Small intestine (tissue), 7 donors: ENCODE results near the gene EGFL8. TPM values are rescaled to one million over a fixed set of nuclear protein-coding genes. Genes with fewer than 3 reads are reported as not detected.
"Not testable (repeated sequence)": the region's sequence is repeated elsewhere in the genome, so short reads cannot be mapped to it uniquely, and the experiment has no call there.

Experiments
- DNase-seq, 2 donors: peaks; one replicate each; pipeline versions ENCODE4 v3.0.0 to v3.0.0-alpha.2; 2013
- FAIRE-seq: peaks from 2 replicates; lab custom pipeline; 2012; peaks lifted over from hg19 to GRCh38; lab: Jason Lieb, UNC
- H3K27ac ChIP-seq, 3 donors: one replicate each; pipeline ENCODE4 v1.5.1; 2013; ENCODE audit warnings: low read length in 2 of 3, mild to moderate bottlenecking in 2 of 3, control low read depth in 1 of 3, inconsistent platforms in 1 of 3, low read depth in 1 of 3, moderate library complexity in 1 of 3
- H3K27me3 ChIP-seq, 3 donors: one replicate each; pipeline ENCODE4 v1.6.1; 2013; ENCODE audit warnings: low read length in 3 of 3, inconsistent platforms in 1 of 3; ENCODE audit not compliant: control insufficient read depth in 3 of 3, insufficient read depth in 3 of 3
- H3K36me3 ChIP-seq, 3 donors: one replicate each; pipeline ENCODE4 v1.6.1; 2013; ENCODE audit warnings: low read length in 3 of 3, inconsistent platforms in 1 of 3, low read depth in 1 of 3, mild to moderate bottlenecking in 1 of 3, moderate library complexity in 1 of 3; ENCODE audit not compliant: control insufficient read depth in 3 of 3, insufficient read depth in 2 of 3
- H3K4me1 ChIP-seq, 3 donors: one replicate each; pipeline ENCODE4 v1.6.1; 2013; ENCODE audit warnings: low read length in 2 of 3, inconsistent platforms in 1 of 3, low read depth in 1 of 3, mild to moderate bottlenecking in 1 of 3, moderate library complexity in 1 of 3; ENCODE audit not compliant: control insufficient read depth in 3 of 3, insufficient read depth in 2 of 3
- H3K4me3 ChIP-seq, 3 donors: one replicate each; pipeline ENCODE4 v1.5.1; 2013; ENCODE audit warnings: low read length in 3 of 3, control low read depth in 1 of 3, inconsistent platforms in 1 of 3, low read depth in 1 of 3, mild to moderate bottlenecking in 1 of 3, moderate library complexity in 1 of 3
- H3K9me3 ChIP-seq, 2 donors: one replicate each; pipeline ENCODE4 v1.6.1; 2013; ENCODE audit warnings: low read depth in 1 of 2, low read length in 1 of 2; ENCODE audit not compliant: control insufficient read depth in 2 of 2, insufficient read depth in 1 of 2
- WGBS, 3 donors: extraction: QIAGEN DNeasy Blood & Tissue Kit; methylation state at CpG; one replicate each; pipeline ENCODE4 v1.1.7; 2013; 5-methylcytosine and 5-hydroxymethylcytosine counted together
- polyA plus RNA-seq, 4 donors: library from polyadenylated mRNA; stranded (reverse) in 3 of 4; unstranded in 1 of 4; fragments of 200-250 nt in 3 of 4; fragments of 120-200 nt in 1 of 4; gene quantifications; one replicate each; pipeline versions ENCODE4 v1.2.1 to v1.2.3, GENCODE V29; 2013
- donor health status: healthy with polysubstance abuse.
- donor health status: control.
- donor health status: control.
- donor health status: Bipolar disorder and iron deficiency.
- donor health status: healthy.

Gene EGFL8
- polyA plus RNA-seq, 4 donors, result 7.8 to 21.9 (median 12.8) TPM

DNA sequence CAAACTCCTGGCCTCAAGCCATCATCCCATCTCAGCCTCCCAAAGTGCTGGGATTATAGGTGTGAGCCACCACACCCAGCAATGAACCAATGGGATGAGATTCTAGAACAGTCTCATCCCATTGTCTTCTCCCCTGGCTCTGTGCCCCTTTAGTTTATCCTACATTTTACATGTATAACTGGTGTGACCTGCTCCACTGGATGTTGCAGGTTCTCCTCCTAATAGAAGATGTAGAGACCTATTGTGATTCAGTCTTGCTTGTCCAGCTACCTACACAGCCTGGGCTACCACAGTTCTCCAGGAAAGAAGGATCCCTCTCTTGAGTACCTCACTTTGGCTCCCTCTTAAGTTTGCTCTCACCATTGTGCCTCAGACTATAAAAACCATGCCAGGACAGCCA lies 32.3 kb upstream of the EGFL8 start:
- H3K36me3 ChIP-seq, result peaks cover 0 to 2% (median 0%) of the 10 kb centered on the region in 3 donors
- H3K27ac ChIP-seq, result no peak overlapping the region
- FAIRE-seq, result no peak
- DNase-seq, result no peak
- no peak overlapping the region for H3K4me3 ChIP-seq
- no peaks in the 10 kb centered on the region for H3K27me3 ChIP-seq
- H3K4me1 ChIP-seq, result peaks cover 7 to 17% (median 9%) of the 10 kb centered on the region in 3 donors
- H3K9me3 ChIP-seq, result peaks cover 0 to 4% of the 10 kb centered on the region in 2 donors

- H3K9me3 ChIP-seq, result peaks cover 0 to 4% of the 10 kb centered on the region in 2 donors
- H3K27me3 ChIP-seq, result no peaks in the 10 kb centered on the region
- no peaks in the 10 kb centered on the region for H3K36me3 ChIP-seq
- WGBS, 3 donors, result 82 to 83% (median 83%) methylated on average over 4 of the region's 4 CpGs
- no peak for FAIRE-seq
- no peak for DNase-seq
- no peak overlapping the region for H3K27ac ChIP-seq
- peaks cover 7 to 8% (median 7%) of the 10 kb centered on the region in 3 donors for H3K4me1 ChIP-seq
- no peak overlapping the region for H3K4me3 ChIP-seq
Measured at GRCh38 chr6:32133786-32134185, 30.6 kb upstream of the EGFL8 start.

- FAIRE-seq, result no peak
- Histone ChIP-seq H3K27ac (no peak overlapping the region), H3K9me3 (no peaks in the 10 kb centered on the region), H3K4me3 (no peak overlapping the region), H3K27me3 (no peaks in the 10 kb centered on the region), H3K4me1 (peaks cover 0 to 18% (median 0%) of the 10 kb centered on the region in 3 donors), H3K36me3 (no peaks in the 10 kb centered on the region)
- no peak for DNase-seq
Measured at GRCh38 chr6:32137454-32137853, 26.9 kb upstream of the EGFL8 start.

GRCh38 chr6:32139590-32139989 lies 24.8 kb upstream of the EGFL8 start:
- DNase-seq (no peak), FAIRE-seq (no peak)
- H3K27me3 ChIP-seq, result no peaks in the 10 kb centered on the region
- no peaks in the 10 kb centered on the region for H3K36me3 ChIP-seq
- H3K4me3 ChIP-seq, result no peak overlapping the region
- no peak overlapping the region for H3K27ac ChIP-seq
- 67 to 84% (median 84%) methylated on average over 5 of the region's 5 CpGs for WGBS, 3 donors
- no peaks in the 10 kb centered on the region for H3K9me3 ChIP-seq
- H3K4me1 ChIP-seq, result peaks cover 0 to 23% (median 0%) of the 10 kb centered on the region in 3 donors

GRCh38 chr6:32140420-32141046 lies 23.9 kb upstream of the EGFL8 start:
- peak overlapping the region in 1 of 3 donors; percentile 36 for H3K27ac ChIP-seq
- H3K4me3 ChIP-seq, result no peak overlapping the region
- H3K36me3 ChIP-seq, result no peaks in the 10 kb centered on the region
- WGBS, 3 donors, result 20 to 54% (median 42%) methylated on average over 5 of the region's 5 CpGs
- H3K27me3 ChIP-seq, result peaks cover 0 to under 1% (median 0%) of the 10 kb centered on the region in 3 donors
- peaks cover 0 to 23% (median 0%) of the 10 kb centered on the region in 3 donors for H3K4me1 ChIP-seq
- DNase-seq (peak in 1 of 2 donors; percentile 21), FAIRE-seq (no peak)
- no peaks in the 10 kb centered on the region for H3K9me3 ChIP-seq

DNA sequence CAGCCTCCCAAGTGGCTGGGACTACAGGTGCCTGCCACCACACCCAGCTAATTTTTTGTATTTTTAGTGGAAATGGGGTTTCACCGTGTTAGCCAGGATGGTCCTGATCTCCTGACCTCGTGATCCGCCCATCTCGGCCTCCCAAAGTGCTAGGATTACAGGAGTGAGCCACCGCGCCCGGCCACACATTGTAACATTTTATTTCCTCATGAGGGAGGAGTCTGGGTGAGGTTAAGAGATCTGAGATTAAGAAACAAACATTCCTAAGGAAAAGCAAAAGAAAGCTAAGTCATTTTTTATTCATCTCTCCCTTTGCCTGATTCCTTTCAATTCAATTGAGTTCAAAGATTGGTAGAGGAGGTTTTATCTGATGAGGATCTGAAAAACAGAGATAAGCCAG lies 20.2 kb upstream of the EGFL8 start:
- H3K4me3 ChIP-seq, H3K36me3 ChIP-seq, H3K9me3 ChIP-seq, H3K27ac ChIP-seq, FAIRE-seq: not testable (repeated sequence)
- 20 to 69% (median 44%) methylated on average over 7 of the region's 7 CpGs for WGBS, 3 donors
- Histone ChIP-seq H3K27me3 (peaks cover 0 to 12% (median 0%) of the 10 kb centered on the region in 3 donors), H3K4me1 (peaks cover 0 to 34% (median 0%) of the 10 kb centered on the region in 3 donors)
- peak; percentile 49 to 63 for DNase-seq

DNA sequence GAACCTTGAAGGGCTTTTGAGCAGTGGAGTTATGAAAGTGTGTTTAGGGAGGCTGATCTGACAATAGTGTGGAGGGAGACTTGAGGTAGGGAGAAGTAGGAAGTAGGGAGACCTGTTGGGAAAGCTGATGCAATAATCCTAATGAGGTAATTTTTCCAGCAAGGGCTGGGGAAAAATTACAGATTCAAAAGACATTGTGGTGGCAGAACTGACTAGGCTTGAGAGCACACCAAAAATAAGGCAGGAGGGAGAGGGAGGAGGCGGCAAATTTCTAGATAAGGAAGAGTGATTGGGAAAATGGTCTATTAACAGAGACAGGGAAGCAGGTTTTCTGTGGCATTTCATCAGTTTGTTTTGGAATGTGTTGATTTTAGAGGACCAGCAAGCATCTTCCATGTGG lies 18.1 kb upstream of the EGFL8 start:
- no peak overlapping the region for H3K4me3 ChIP-seq
- DNase-seq (peak in 1 of 2 donors; percentile 26), FAIRE-seq (no peak)
- peaks cover 0 to 29% (median 0%) of the 10 kb centered on the region in 3 donors for H3K4me1 ChIP-seq
- no peaks in the 10 kb centered on the region for H3K9me3 ChIP-seq
- peaks cover 0 to 19% (median 2%) of the 10 kb centered on the region in 3 donors for H3K27me3 ChIP-seq
- H3K36me3 ChIP-seq, result peaks cover 0 to 5% (median 0%) of the 10 kb centered on the region in 3 donors
- 83 to 86% (median 85%) methylated on average over 1 of the region's 1 CpG for WGBS, 3 donors
- no peak overlapping the region for H3K27ac ChIP-seq

- Histone ChIP-seq H3K4me1 (peaks cover 0 to 30% (median 0%) of the 10 kb centered on the region in 3 donors), H3K4me3 (no peak overlapping the region), H3K9me3 (no peaks in the 10 kb centered on the region), H3K27me3 (peaks cover 0 to 19% (median 2%) of the 10 kb centered on the region in 3 donors), H3K27ac (no peak overlapping the region), H3K36me3 (peaks cover 0 to 5% (median 0%) of the 10 kb centered on the region in 3 donors)
- FAIRE-seq (no peak), DNase-seq (no peak)
- whole genome bisulfite sequencing, 3 donors, result 57 to 66% (median 66%) methylated on average over 4 of the region's 4 CpGs
Measured at GRCh38 chr6:32146687-32147086, 17.7 kb upstream of the EGFL8 start.
